IPS-15b (cell line): ENCODE data around the gene ANAPC2.

ENCODE experiments used
- H3K27me3 ChIP-seq: one replicate; pipeline ENCODE4 v1.6.1; 2013; ENCODE audit warnings: low read length; ENCODE audit not compliant: control insufficient read depth, insufficient read depth
- H3K36me3 ChIP-seq: one replicate; pipeline ENCODE4 v1.6.1; 2013; ENCODE audit warnings: low read length; ENCODE audit not compliant: control insufficient read depth, insufficient read depth
- H3K4me1 ChIP-seq: one replicate; pipeline ENCODE4 v1.6.1; 2013; ENCODE audit warnings: mild to moderate bottlenecking, low read length; ENCODE audit not compliant: control insufficient read depth, insufficient read depth
- H3K4me3 ChIP-seq: one replicate; pipeline ENCODE4 v1.5.1; 2013; ENCODE audit warnings: low read depth, low read length
- H3K9ac ChIP-seq: one replicate; pipeline ENCODE4 v1.6.1; 2013; ENCODE audit warnings: low read depth, mild to moderate bottlenecking, low read length
- H3K9me3 ChIP-seq: one replicate; pipeline ENCODE4 v1.6.1; 2013; ENCODE audit warnings: mild to moderate bottlenecking, low read length; ENCODE audit not compliant: control insufficient read depth, insufficient read depth

Gene ANAPC2

DNA sequence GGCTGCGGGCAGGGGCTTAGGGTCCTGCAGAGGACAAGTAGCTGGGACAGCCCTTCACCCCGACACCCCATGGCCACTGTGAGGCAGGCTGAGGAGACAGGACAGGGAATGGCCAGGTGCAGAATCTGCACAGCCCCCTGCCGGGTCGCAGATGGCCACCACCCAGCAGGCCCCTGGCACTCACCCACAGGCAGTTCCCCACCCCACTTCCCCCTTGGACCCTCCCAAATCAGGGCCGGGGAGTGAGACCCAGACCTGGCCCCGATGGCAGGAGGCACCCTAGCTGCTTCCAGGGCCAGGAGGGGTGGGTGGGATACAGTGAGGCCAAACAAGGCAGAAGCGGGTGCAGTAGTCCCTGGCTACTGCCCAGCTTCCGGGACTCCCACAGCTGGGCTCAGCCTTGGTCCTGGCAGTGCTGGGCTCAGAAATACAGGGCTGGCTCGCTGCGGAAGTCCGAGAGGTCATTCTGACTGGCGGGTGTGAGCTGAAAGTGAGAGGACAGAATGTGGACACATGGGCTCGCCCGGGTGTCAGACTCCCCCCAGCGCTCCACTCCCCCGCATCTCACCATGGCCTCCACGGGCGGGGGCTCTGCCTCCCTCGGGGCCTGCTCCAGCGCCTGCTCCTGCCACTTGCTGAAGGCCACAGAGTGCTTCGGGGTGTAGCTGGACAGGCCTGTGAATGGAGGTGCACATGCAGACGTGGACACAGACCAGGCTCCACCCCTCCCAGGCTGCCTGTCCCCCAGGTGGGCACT is 3.5 kb upstream of the ANAPC2 start:
- peaks cover 14% of the 10 kb centered on the region for H3K36me3 ChIP-seq
- H3K9ac ChIP-seq, result no peak overlapping the region
- no peaks in the 10 kb centered on the region for H3K27me3 ChIP-seq
- H3K9me3 ChIP-seq, result no peaks in the 10 kb centered on the region
- no peak overlapping the region for H3K4me3 ChIP-seq
- peaks cover 11% of the 10 kb centered on the region for H3K4me1 ChIP-seq

DNA sequence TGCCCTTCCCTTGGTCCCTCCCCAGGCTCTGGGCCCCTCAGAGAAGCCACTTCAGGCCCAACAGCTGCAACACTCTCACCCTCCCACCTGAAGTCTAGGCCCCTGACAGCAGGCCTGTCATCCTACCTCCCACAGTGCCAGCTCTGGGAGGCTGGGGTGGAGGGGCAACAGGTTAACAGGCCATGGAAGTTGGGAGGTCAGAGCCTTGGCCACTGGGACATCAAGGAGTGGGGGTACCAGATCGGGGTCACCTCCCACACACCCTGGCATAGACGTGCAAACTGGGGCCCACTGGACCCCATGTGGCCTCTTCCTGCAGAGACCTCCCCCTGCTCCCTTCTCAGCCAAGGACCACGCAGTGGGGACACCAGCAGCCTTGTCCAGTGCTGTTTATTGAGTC is 2.9 kb upstream of the ANAPC2 start:
- H3K9me3 ChIP-seq, result no peaks in the 10 kb centered on the region
- H3K36me3 ChIP-seq, result peaks cover 14% of the 10 kb centered on the region
- H3K9ac ChIP-seq, result no peak overlapping the region
- peaks cover 12% of the 10 kb centered on the region for H3K4me1 ChIP-seq
- no peak overlapping the region for H3K4me3 ChIP-seq
- H3K27me3 ChIP-seq, result no peaks in the 10 kb centered on the region

DNA sequence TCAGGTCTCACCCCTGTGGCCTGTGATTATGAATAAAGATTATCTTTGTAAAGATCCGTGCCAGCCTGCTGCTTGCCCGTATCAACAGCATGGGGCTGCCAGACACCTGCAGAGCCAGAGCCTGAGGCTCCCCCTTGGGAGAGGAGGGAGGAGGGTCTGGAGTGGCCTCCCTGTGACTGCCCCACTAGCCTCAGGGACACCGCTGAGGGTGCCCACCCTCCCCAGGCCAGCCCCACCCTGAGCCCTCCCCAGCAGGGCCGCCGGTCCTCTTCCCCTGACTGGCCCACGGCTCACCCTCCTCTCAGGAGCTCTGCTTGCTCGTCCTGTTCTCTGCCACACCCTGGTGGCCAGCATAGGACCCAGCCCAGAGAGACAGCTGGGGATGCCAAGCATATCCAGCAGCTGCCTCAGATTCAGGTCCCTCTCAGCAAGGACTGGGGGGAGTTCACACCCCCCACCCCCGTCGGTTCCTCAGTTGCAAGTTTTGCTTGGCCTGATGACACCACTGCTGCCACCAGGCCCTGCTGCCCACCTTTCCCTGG is 2.0 kb upstream of the ANAPC2 start:
- H3K36me3 ChIP-seq, result peaks cover 23% of the 10 kb centered on the region
- H3K4me3 ChIP-seq, result no peak overlapping the region
- no peak overlapping the region for H3K9ac ChIP-seq
- peaks cover 12% of the 10 kb centered on the region for H3K4me1 ChIP-seq
- no peaks in the 10 kb centered on the region for H3K27me3 ChIP-seq
- H3K9me3 ChIP-seq, result no peaks in the 10 kb centered on the region

DNA sequence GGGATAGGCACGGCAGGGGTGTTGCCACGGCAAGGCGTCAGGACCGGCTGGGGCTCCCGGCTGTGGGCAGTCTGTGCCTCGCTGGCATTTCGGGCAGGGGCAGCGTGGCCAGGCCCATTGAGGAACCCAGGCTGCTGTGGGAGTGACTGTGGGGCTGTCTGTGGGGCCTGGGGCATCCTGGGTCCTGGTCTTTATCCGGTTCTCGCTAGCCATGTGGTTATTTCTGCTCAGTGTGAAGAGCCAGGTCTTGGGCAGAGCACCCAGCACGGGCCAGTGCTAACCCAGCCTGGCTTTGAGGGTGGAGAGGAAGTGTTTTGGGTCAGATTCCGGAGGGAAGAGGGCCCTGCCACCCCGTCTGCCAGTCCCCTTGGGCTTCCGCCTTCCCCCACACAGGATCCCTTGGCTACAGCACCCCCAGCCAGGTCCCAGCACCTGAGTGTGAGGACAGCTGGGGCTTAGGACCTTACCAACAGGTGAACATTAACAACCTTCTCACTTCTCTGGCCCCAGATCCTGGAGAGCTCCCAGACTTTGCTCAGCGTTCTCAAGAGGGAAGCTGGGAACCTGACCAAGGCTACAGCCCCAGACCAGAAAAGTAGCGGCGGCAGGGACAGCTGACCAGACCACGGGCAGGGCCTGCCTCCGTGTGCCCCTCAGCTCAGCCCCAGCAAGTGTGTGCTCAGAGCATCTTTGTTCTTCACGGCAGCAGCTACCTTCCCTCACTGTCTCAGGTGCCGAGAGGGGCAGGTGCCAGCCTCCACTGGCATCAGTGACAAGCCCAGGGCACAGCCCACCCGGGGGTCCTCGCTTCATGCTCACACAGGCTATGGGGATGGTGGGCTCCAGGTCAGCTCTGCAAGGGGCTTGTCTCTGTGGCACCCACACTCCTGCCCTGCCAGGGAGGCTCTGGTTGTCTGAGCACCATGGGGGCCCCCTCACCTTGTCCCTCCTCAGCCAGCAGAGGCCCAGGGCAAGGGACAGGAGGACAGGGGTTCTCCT is 1.2 kb upstream of the ANAPC2 start:
- H3K27me3 ChIP-seq, result no peaks in the 10 kb centered on the region
- peaks cover 23% of the 10 kb centered on the region for H3K36me3 ChIP-seq
- no peaks in the 10 kb centered on the region for H3K9me3 ChIP-seq
- peak overlapping the region; percentile 97 for H3K4me3 ChIP-seq
- peaks cover 10% of the 10 kb centered on the region for H3K4me1 ChIP-seq
- H3K9ac ChIP-seq, result peak overlapping the region; percentile 81

DNA sequence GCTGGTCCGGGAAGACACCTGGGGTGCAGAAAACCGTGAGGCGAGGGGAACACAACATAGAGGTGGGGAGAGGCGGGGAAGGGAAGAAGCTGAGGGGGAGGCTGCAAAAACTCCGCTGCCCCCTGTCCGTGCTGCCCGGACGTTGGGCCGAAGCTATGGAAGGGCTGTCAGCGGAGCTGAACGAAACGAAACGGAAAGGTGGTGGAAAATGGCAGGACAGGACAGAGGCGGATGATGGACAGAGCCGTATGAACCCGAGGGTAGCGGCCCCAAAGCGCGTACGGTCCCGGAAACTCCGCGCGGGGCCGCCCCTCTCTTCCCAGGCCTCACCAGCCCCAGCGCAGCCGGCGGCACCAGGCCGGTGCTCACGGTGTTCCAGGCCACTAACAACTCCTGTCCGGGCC is 272 bp downstream of the ANAPC2 start:
- Histone ChIP-seq H3K36me3 (peaks cover 31% of the 10 kb centered on the region), H3K4me3 (peak overlapping the region; percentile 97), H3K9me3 (no peaks in the 10 kb centered on the region), H3K27me3 (no peaks in the 10 kb centered on the region), H3K9ac (peak overlapping the region; percentile 76), H3K4me1 (peaks cover 10% of the 10 kb centered on the region)

DNA sequence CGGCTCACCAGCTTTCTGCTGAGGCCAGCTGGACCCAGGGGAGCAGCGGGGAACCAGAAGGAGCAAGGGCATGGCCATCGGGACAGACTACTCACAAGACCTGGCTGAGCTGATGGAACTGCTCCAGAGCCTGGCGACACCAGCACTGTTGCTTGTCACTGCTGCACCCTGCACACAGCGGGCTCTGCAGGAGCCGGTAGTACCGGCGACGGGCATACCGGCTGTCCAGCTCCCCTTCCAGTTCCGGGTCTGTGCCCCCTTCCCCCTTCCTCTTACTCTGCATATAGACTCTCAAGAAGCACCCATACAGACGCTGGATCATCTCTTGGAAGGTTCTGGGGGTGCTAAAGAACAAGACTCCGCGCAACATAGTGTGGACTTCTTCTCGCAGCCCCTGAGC is 974 bp downstream of the ANAPC2 start:
- no peaks in the 10 kb centered on the region for H3K27me3 ChIP-seq
- peak overlapping the region; percentile 97 for H3K4me3 ChIP-seq
- H3K9me3 ChIP-seq, result no peaks in the 10 kb centered on the region
- H3K4me1 ChIP-seq, result peaks cover 10% of the 10 kb centered on the region
- H3K36me3 ChIP-seq, result peaks cover 35% of the 10 kb centered on the region
- no peak overlapping the region for H3K9ac ChIP-seq

DNA sequence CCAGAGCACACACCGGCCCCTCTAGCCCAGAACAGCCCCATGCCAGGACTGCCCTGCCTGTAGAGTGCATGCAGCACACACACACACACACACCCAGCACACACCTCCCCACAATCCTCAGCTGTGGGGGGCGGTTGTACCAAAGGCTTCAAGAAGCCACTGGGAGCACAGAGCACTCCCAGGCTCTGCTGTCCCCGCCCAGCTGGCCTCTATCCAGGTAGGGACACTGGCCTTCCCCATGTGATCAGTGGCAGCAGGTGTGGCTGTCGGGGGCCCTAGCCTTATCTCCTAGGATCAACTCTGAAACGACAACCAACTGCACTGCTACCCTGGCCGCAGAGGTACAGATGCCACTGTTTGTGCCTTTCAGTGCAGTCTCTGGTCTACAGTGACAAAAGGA is 2.0 kb downstream of the ANAPC2 start:
- no peaks in the 10 kb centered on the region for H3K27me3 ChIP-seq
- H3K36me3 ChIP-seq, result peaks cover 36% of the 10 kb centered on the region
- H3K9ac ChIP-seq, result no peak overlapping the region
- no peaks in the 10 kb centered on the region for H3K9me3 ChIP-seq
- peaks cover 10% of the 10 kb centered on the region for H3K4me1 ChIP-seq
- no peak overlapping the region for H3K4me3 ChIP-seq

DNA sequence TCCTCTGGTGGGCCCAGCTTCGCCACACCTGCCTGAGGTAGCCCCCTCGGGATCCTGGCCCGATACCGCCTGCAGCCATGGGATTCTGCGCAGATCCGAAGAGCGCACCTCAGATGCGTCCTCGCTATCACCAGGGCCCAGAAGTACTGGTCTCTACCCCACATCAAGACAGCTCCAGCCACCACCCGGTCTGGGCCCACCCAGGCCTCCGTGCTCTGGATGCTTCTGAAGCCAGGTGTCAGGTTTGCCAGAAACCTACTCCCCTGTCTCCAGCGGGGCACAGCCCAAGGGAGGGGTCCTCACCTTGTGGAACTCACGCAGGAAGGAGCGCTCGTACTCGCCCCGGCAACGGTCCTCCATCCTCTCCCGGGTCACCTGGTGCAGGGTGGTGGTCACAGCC is 2.4 kb downstream of the ANAPC2 start:
- no peaks in the 10 kb centered on the region for H3K27me3 ChIP-seq
- peaks cover 10% of the 10 kb centered on the region for H3K4me1 ChIP-seq
- H3K9ac ChIP-seq, result no peak overlapping the region
- no peak overlapping the region for H3K4me3 ChIP-seq
- H3K9me3 ChIP-seq, result no peaks in the 10 kb centered on the region
- H3K36me3 ChIP-seq, result peaks cover 37% of the 10 kb centered on the region

DNA sequence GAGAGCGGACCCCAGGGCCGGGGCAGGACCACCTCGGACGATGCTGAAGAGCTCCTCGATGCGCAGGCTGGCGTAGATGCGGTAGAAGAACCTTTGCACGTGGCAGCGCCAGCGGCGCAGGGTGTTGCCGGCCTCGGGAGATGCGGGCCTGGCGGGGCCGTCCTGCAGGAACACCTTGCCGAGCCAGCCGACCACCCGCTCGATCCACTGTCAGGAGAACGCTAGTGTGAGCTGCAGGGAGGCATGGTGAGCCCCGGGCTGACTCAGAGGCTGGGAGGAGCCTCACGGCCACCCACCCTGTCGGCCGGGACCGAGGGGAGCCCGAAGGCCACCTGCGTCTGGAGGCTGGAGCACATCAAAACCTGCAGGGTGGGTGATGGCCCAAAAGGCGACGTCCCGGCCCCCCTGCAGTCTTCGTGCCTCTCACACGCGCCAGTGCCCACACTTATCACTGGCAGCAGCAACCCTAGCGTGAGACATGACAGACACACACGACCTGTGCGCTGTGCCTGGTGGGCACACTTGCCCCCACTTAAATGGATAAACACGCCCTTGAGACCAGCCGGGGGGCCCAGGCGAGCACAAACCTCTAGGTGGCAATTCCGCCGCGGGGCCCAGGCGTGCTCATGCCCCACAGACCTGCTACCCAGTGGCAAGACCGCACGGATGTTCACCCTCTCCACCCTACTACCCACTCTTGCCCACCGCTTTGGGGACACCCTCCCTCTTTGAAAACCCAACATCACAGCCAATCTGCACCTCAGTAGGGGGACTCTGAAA is 3.3 kb downstream of the ANAPC2 start:
- H3K27me3 ChIP-seq, result no peaks in the 10 kb centered on the region
- no peak overlapping the region for H3K9ac ChIP-seq
- H3K36me3 ChIP-seq, result peaks cover 41% of the 10 kb centered on the region
- peaks cover 10% of the 10 kb centered on the region for H3K4me1 ChIP-seq
- H3K9me3 ChIP-seq, result no peaks in the 10 kb centered on the region
- no peak overlapping the region for H3K4me3 ChIP-seq

DNA sequence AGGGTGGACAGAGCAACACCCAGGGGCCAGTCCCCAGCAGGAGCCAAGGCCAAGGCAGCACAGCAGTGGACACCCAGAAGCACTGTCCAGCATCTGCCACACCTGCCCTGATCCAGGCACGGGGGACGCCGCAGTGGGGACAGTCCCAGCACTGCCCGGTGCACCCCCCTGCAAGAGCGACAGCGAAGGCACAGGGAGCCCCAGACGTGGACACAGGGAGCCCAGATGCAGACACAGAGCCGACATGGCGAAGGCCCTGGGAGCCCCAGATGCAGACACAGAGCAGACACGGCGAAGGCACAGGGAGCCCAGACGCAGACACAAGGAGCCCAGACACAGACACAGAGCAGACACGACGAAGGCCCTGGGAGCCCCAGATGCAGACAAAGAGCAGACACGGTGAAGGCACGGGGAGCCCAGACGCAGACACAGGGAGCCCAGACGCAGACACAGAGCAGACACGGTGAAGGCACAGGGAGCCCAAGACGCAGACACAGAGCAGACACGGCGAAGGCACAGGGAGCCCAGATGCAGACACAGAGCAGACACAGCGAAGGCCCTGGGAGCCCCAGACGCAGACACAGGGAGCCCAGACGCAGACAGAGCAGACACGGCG is 4.3 kb downstream of the ANAPC2 start:
- Histone ChIP-seq H3K27me3 (no peaks in the 10 kb centered on the region), H3K9ac (no peak overlapping the region), H3K4me1 (peaks cover 8% of the 10 kb centered on the region), H3K4me3 (no peak overlapping the region), H3K36me3 (peaks cover 49% of the 10 kb centered on the region), H3K9me3 (no peaks in the 10 kb centered on the region)

DNA sequence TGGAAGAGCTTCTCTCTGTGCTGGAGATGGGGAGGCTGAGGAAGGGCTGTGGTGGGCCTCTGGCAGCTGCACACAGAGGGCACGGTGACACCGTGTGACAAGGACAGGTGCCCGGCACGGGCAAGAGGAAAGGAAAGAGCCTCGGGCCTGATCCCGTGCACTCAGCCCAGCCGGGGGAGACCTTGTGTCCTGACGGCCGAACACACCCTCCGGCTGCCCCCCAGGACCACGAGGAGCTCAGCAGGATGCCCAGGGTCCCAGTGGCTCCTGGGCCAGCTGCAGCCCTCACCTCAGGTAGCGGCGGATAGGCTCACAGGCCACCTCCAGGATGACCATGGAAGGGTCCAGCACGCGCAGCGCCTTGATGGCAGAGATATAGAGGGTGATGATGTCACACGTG is 5.5 kb downstream of the ANAPC2 start:
- Histone ChIP-seq H3K9me3 (no peaks in the 10 kb centered on the region), H3K4me3 (no peak overlapping the region), H3K4me1 (peaks cover 8% of the 10 kb centered on the region), H3K36me3 (peaks cover 52% of the 10 kb centered on the region), H3K9ac (no peak overlapping the region), H3K27me3 (no peaks in the 10 kb centered on the region)
